Measurements from ENCODE around the gene ESF1. TPM values are rescaled to one million over a fixed set of nuclear protein-coding genes. Genes with fewer than 3 reads are reported as not detected.

The ESF1 gene
- total RNA-seq, 6 donors from 2014 or later = 9.8 to 17.8 (median 12.7) TPM

DNA sequence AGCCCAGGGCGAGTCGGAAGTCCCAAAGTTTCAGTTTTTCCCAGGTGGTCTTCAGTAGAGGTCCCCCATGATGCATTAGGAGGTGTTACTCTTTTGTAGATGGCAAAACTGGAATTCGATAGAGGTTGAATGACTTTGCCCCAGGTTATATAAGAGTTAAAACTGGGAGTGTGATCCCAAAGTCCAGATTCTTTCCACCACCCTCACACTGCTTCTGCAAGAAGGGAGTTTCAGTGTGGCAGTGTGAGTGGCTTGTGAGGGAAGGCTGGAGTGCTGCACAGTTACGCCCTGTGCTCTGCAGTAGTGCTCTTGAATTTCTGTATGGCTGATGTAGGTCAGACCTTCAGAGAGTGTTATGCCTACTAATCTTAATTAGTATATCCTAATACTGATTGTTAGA is 30.0 kb upstream of the ESF1 start:
- WGBS, 2 donors = 92% methylated on average over 4 of the region's 4 CpGs
- DNase-seq (no peak), ATAC-seq (ENCODE audit: low FRiP score in 2 of 2) (no peak)
- peaks cover 4 to 86% (median 60%) of the 10 kb centered on the region in 4 donors for H3K36me3 ChIP-seq
- H3K4me1 ChIP-seq = peaks cover 0 to 4% (median 0%) of the 10 kb centered on the region in 4 donors
- no peak overlapping the region for H3K4me3 ChIP-seq
- no peak overlapping the region for H3K27ac ChIP-seq
- no peaks in the 10 kb centered on the region for H3K9me3 ChIP-seq
- no peaks in the 10 kb centered on the region for H3K27me3 ChIP-seq
- TF ChIP-seq CTCF (IDR thresholded peaks at IDR 0.05) = no peak
- TF ChIP-seq EP300 (IDR thresholded peaks at IDR 0.05) = no peak
- no peak for TF ChIP-seq POLR2A (IDR thresholded peaks at IDR 0.05)
- no peak for TF ChIP-seq POLR2AphosphoS5 (IDR thresholded peaks at IDR 0.05)

- H3K4me3 ChIP-seq = no peak overlapping the region
- H3K27ac ChIP-seq = no peak overlapping the region
- H3K4me1 ChIP-seq = peaks cover 0 to 8% (median 0%) of the 10 kb centered on the region in 4 donors
- DNase-seq (no peak), ATAC-seq (ENCODE audit: low FRiP score in 2 of 2) (no peak)
- TF ChIP-seq POLR2AphosphoS5 (IDR thresholded peaks at IDR 0.05) (no peak), EP300 (IDR thresholded peaks at IDR 0.05) (no peak), CTCF (IDR thresholded peaks at IDR 0.05) (no peak), POLR2A (IDR thresholded peaks at IDR 0.05) (no peak)
- 79 to 86% methylated on average over 3 of the region's 3 CpGs for WGBS, 2 donors
- H3K9me3 ChIP-seq = no peaks in the 10 kb centered on the region
- H3K27me3 ChIP-seq = no peaks in the 10 kb centered on the region
- H3K36me3 ChIP-seq = peaks cover 11 to 93% (median 67%) of the 10 kb centered on the region in 4 donors
These were observed 29.2 kb upstream of the ESF1 start for GRCh38 chr20:13813910-13814309.

DNA sequence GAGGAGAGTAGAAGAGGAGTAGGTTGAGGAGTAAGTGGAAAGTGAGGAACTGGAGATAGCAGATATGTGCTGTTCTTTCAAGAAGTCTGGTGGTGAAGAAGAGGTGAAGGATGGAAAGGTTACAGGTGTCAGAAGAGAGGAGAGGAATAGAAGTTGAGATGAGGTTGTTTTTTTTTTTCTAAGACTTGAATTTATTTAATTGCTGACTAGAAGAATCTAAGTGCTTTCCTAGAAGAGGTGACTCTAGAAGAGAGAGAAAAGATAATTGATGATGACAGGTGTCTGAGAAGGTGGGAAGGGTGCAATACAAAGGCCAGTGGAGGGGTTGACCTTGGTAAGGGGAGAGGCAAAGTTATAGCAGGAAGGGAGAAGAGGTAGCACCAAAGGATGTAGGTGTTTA is 25.7 kb upstream of the ESF1 start:
- DNase-seq = no peak
- no peaks in the 10 kb centered on the region for H3K9me3 ChIP-seq

GRCh38 chr20:13809855-13810254 is 25.1 kb upstream of the ESF1 start:
- no peak for DNase-seq
- ATAC-seq (ENCODE audit: low FRiP score in 2 of 2) = peak in 1 of 2 donors; percentile 66
- Histone ChIP-seq H3K36me3 (peaks cover 8 to 96% (median 57%) of the 10 kb centered on the region in 4 donors), H3K27ac (no peak overlapping the region), H3K4me3 (no peak overlapping the region), H3K4me1 (peaks cover 0 to 8% (median 0%) of the 10 kb centered on the region in 4 donors), H3K9me3 (no peaks in the 10 kb centered on the region), H3K27me3 (no peaks in the 10 kb centered on the region)
- WGBS, 2 donors = 77 to 81% methylated on average over 3 of the region's 3 CpGs
- TF ChIP-seq EP300 (IDR thresholded peaks at IDR 0.05) = peak in 1 of 4 donors; percentile 30
- TF ChIP-seq POLR2A (IDR thresholded peaks at IDR 0.05) = no peak

More for the DNA sequence above, 25.7 kb upstream of the ESF1 start:
- ATAC-seq (ENCODE audit: low FRiP score in 2 of 2) = no peak
- Histone ChIP-seq H3K4me3 (no peak overlapping the region), H3K4me1 (peaks cover 0 to 8% (median 0%) of the 10 kb centered on the region in 4 donors), H3K27me3 (no peaks in the 10 kb centered on the region), H3K36me3 (peaks cover 8 to 96% (median 59%) of the 10 kb centered on the region in 4 donors), H3K27ac (no peak overlapping the region)
- no peak for TF ChIP-seq POLR2A (IDR thresholded peaks at IDR 0.05)
- TF ChIP-seq POLR2AphosphoS5 (IDR thresholded peaks at IDR 0.05) = no peak
- no peak for TF ChIP-seq EP300 (IDR thresholded peaks at IDR 0.05)
- TF ChIP-seq CTCF (IDR thresholded peaks at IDR 0.05) = no peak

GRCh38 chr20:13809373-13809772 is 24.7 kb upstream of the ESF1 start:
- 72 to 78% methylated on average over 2 of the region's 2 CpGs for WGBS, 2 donors

More at GRCh38 chr20:13809373-13809772, 24.7 kb upstream of the ESF1 start:
- TF ChIP-seq POLR2AphosphoS5 (IDR thresholded peaks at IDR 0.05) = no peak
- no peak for TF ChIP-seq EP300 (IDR thresholded peaks at IDR 0.05)
- TF ChIP-seq CTCF (IDR thresholded peaks at IDR 0.05) = no peak
- no peak for TF ChIP-seq POLR2A (IDR thresholded peaks at IDR 0.05)
- no peak for ATAC-seq (ENCODE audit: low FRiP score in 2 of 2)
- peaks cover 0 to 8% (median 0%) of the 10 kb centered on the region in 4 donors for H3K4me1 ChIP-seq
- peaks cover 12 to 96% (median 54%) of the 10 kb centered on the region in 4 donors for H3K36me3 ChIP-seq
- no peaks in the 10 kb centered on the region for H3K27me3 ChIP-seq
- no peak overlapping the region for H3K27ac ChIP-seq
- H3K4me3 ChIP-seq = no peak overlapping the region
- DNase-seq = no peak
- H3K9me3 ChIP-seq = no peaks in the 10 kb centered on the region

Data from upper lobe of left lung (tissue), 6 donors.